ENCODE measurements around the gene NOTCH1.

DNA sequence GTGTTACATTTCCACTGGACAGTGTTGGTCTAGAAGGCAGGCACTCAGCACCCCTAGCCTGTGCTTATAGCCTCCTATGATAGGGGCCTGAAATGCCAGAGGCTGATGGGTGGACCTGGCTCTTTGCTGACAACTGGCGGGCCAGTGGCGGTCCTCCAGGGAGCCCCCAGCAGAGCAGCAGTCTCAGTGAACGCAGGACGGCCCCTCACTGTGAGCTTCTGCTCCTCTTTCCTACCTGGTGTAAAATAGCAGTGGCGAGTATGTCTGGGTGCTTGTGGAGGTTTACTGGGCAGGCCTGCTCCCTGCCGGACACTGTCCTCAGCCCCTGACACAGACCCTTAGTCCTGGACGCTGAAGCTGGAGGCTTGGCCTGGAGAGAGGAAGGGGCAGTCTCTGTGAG, 59.7 kb downstream of the NOTCH1 start:
- TF ChIP-seq, protein P1, sequence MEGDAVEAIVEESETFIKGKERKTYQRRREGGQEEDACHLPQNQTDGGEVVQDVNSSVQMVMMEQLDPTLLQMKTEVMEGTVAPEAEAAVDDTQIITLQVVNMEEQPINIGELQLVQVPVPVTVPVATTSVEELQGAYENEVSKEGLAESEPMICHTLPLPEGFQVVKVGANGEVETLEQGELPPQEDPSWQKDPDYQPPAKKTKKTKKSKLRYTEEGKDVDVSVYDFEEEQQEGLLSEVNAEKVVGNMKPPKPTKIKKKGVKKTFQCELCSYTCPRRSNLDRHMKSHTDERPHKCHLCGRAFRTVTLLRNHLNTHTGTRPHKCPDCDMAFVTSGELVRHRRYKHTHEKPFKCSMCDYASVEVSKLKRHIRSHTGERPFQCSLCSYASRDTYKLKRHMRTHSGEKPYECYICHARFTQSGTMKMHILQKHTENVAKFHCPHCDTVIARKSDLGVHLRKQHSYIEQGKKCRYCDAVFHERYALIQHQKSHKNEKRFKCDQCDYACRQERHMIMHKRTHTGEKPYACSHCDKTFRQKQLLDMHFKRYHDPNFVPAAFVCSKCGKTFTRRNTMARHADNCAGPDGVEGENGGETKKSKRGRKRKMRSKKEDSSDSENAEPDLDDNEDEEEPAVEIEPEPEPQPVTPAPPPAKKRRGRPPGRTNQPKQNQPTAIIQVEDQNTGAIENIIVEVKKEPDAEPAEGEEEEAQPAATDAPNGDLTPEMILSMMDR (IDR thresholded peaks at IDR 0.05): no peak
- no peak for TF ChIP-seq POLR2AphosphoS5 (IDR thresholded peaks at IDR 0.05)
